ENCODE data around the gene HS3ST4. TPM values are rescaled to one million over a fixed set of nuclear protein-coding genes. Genes with fewer than 3 reads are reported as not detected.

The HS3ST4 gene
- total RNA-seq (not detected), polyA plus RNA-seq (not detected)
- long read RNA-seq, donor 1 = 0 reads
- long read RNA-seq, donor 2 = 0 reads
- long read RNA-seq, donor 3 = 0 reads

- ATAC-seq (no peak), DNase-seq (no peak)
- WGBS, 4 donors = 1 to 2% (median 1%) methylated on average over 32 to 58 of the region's 58 CpGs
- Histone ChIP-seq H3K27ac (no peak within 1 kb of the TSS), H3K9me3 (no peaks in the 10 kb centered on the region), H3K4me1 (peaks cover 0 to 20% (median 0%) of the 10 kb centered on the region in 12 donors), H3K4me3 (peak within 1 kb of the TSS in 10 of 12 donors; percentile 10 to 52 (median 38)), H3K27me3 (peaks cover 17 to 72% (median 40%) of the 10 kb centered on the region in 9 donors), H3K36me3 (no peaks in the 10 kb centered on the region)
- TF ChIP-seq POLR2A (IDR thresholded peaks at IDR 0.05) (no peak), CTCF (IDR thresholded peaks at IDR 0.05) (no peak)
- intact Hi-C loops (cut with DNase I) = no loop called here
Observed at GRCh38 chr16:25691519-25692091, at the start of gene HS3ST4. Gene HS3ST4 (plus strand): TSS chr16:25691959.

- TF ChIP-seq POLR2A (IDR thresholded peaks at IDR 0.05) (no peak), CTCF (IDR thresholded peaks at IDR 0.05) (no peak)
- DNase-seq = no peak
- H3K4me3 ChIP-seq = no peak overlapping the region
- no peak overlapping the region for H3K27ac ChIP-seq
- no peak for ATAC-seq
- intact Hi-C loops (cut with DNase I) = no loop called here
- no peaks in the 10 kb centered on the region for H3K4me1 ChIP-seq
- H3K9me3 ChIP-seq = no peaks in the 10 kb centered on the region
- no peaks in the 10 kb centered on the region for H3K36me3 ChIP-seq
- peaks cover 0 to 4% (median 0%) of the 10 kb centered on the region in 9 donors for H3K27me3 ChIP-seq
- 68 to 83% (median 72%) methylated on average over 4 of the region's 4 CpGs for WGBS, 4 donors
Observed at GRCh38 chr16:25643633-25644032, 48.1 kb upstream of the HS3ST4 start.

GRCh38 chr16:25656639-25657038 is 35.1 kb upstream of the HS3ST4 start:
- no peaks in the 10 kb centered on the region for H3K27me3 ChIP-seq
- no peak for DNase-seq
- H3K27ac ChIP-seq = no peak overlapping the region
- 83 to 94% (median 87%) methylated on average over 2 of the region's 2 CpGs for WGBS, 4 donors
- no peak overlapping the region for H3K4me3 ChIP-seq
- H3K36me3 ChIP-seq = no peaks in the 10 kb centered on the region
- intact Hi-C loops (cut with DNase I) = no loop called here
- H3K9me3 ChIP-seq = peaks cover 0 to 6% (median 0%) of the 10 kb centered on the region in 12 donors
- no peaks in the 10 kb centered on the region for H3K4me1 ChIP-seq
- ATAC-seq = no peak
- TF ChIP-seq CTCF (IDR thresholded peaks at IDR 0.05) = no peak
- no peak for TF ChIP-seq POLR2A (IDR thresholded peaks at IDR 0.05)

GRCh38 chr16:25676820-25677219 is 14.9 kb upstream of the HS3ST4 start:
- Histone ChIP-seq H3K36me3 (no peaks in the 10 kb centered on the region), H3K27me3 (no peaks in the 10 kb centered on the region), H3K9me3 (peaks cover 0 to 13% (median 0%) of the 10 kb centered on the region in 12 donors), H3K4me1 (no peaks in the 10 kb centered on the region), H3K27ac (no peak overlapping the region), H3K4me3 (no peak overlapping the region)
- DNase-seq = no peak
- TF ChIP-seq POLR2A (IDR thresholded peaks at IDR 0.05) (no peak), CTCF (IDR thresholded peaks at IDR 0.05) (no peak)
- no peak for ATAC-seq
- WGBS, 4 donors = 60 to 67% (median 62%) methylated on average over 2 of the region's 2 CpGs
- intact Hi-C loops (cut with DNase I) = no loop called here
